HL-60/S4 (cell line): ENCODE results near the gene ADGRB2.
"Not testable (repeated sequence)": the region's sequence is repeated elsewhere in the genome, so short reads cannot be mapped to it uniquely, and the experiment has no call there.

Source experiments
- in situ Hi-C: fragments of 300-500 bp; cut with MboI; formaldehyde crosslinking; loops from 2 replicates; pipeline ENCODE4 v1.14.3; 2022; ENCODE audit warnings: low sequenced_read_pairs

The ADGRB2 gene

DNA sequence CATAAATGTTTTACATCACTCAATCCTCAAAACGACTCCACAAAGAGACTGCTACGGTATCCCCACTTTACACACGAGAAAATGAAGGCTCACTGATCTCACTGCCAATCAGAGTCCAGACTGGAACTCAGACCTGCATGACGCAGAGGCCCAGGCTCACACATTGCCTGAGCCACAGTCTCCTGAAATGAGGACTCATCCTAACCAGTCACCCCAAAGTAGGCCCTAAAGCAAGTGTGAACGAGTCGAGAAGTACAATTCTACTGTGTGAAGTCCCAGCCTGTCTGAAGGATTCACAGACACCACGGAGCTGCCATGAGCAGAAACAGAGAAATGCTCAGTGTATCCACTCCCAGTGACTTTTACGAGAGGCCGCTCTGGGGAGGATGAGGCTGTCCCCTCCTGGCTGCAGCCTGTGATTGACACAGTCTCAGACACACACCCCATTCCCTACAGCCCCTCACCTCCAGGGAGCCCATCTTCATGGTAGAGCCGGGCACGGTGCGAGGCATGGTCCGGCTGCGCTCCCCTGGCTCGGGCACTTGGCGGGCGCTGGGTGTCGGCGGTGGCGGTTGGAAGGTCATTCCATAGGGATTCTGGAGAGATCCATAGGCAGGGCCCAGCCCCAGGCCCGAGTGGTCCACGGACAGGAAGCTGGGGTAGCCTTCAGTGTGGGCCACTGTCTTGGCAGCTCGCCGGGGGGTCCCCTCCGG, 33.6 kb downstream of the ADGRB2 start:
- in situ Hi-C loops = no loop called here

DNA sequence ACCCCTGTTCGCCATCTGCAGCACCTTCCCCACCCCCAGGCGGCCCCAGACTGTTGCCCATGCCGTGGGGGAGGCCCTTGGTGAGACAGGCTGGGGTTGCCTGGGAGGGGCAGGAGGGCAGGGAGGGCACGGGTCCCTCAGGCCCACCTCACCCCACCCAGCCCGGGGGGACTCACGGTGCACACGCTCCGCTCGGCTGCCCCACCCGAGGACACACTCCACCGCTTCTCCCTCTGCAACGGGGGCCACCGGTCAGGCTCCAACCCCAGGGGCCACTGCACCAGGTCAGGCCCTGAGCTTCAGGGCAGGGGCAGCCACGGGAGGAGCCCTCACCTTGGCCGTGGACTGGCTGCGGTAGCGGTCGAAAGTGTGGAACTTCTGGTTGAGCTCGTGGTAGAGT, 36.3 kb downstream of the ADGRB2 start:
- in situ Hi-C loops = no loop called here

GRCh38 chr1:31727195-31727594, 36.9 kb downstream of the ADGRB2 start:
- in situ Hi-C loops = no loop called here

DNA sequence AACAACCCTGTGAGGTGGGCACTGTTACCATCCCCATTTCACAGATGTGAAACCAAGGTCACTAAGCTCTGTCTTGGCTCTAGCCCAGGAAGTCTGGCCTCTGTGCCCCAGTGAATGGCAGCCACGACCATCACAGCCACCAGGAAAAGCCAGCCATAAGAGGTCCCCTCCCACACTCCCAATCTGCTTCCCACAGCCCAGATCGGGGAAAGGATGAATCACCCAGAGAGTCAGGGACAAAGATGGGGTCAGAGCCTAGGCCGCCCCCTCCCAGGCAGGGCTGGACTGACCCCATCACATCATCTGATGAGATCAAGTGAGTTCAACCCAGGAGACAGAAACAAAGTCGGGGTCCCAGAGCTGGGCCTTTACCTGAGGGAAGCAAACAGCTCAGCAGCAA, 37.4 kb downstream of the ADGRB2 start:
- in situ Hi-C loops = no loop called here

GRCh38 chr1:31725777-31726535, 38.2 kb downstream of the ADGRB2 start:
- in situ Hi-C loops = no loop called here

GRCh38 chr1:31725134-31725533, 39.0 kb downstream of the ADGRB2 start:
- in situ Hi-C loops = no loop called here

- in situ Hi-C loops = no loop called here
These were observed 40.2 kb downstream of the ADGRB2 start for GRCh38 chr1:31723828-31724359.

GRCh38 chr1:31718327-31718897, 45.7 kb downstream of the ADGRB2 start:
- in situ Hi-C loops = no loop called here

DNA sequence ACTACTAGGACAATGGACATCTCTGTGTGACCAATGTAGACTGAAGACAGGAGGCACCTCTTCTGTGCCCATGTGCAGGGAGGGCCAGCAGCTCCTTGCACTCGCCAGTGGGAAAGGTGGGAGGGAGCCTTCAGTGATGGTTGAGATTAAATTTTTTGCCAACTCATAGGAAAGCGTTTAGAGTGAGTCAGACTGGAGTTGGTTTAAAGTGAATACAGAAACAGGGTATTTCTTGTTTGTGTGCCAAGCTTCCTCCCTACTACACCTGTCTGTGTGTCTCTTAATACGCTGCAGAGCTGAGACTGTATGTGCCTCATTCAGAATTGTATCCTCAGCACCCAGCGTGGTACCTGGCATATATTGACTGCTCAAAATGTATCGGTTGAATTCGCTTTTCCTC, 46.8 kb downstream of the ADGRB2 start:
- in situ Hi-C loops = no loop called here

DNA sequence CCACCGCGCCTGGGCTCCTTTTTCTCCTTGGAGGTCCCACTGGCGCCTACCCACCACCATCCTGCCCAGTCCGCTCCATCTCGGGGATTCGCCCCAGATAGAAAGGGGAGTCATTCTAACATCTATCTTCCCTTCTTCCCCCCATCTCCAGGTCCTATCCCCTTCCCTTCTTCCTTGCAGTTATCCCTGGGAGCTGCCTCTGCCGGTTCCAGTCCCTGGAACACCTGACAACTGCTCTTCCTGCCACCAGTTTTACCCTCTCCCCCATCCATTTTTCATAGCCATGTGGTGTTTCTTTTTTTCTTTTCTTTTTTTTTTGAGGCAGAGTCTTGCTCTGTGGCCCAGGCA, 48.3 kb downstream of the ADGRB2 start:
- in situ Hi-C loops = no loop called here

- in situ Hi-C loops = no loop called here
These were observed 48.9 kb downstream of the ADGRB2 start for GRCh38 chr1:31715087-31715872.

DNA sequence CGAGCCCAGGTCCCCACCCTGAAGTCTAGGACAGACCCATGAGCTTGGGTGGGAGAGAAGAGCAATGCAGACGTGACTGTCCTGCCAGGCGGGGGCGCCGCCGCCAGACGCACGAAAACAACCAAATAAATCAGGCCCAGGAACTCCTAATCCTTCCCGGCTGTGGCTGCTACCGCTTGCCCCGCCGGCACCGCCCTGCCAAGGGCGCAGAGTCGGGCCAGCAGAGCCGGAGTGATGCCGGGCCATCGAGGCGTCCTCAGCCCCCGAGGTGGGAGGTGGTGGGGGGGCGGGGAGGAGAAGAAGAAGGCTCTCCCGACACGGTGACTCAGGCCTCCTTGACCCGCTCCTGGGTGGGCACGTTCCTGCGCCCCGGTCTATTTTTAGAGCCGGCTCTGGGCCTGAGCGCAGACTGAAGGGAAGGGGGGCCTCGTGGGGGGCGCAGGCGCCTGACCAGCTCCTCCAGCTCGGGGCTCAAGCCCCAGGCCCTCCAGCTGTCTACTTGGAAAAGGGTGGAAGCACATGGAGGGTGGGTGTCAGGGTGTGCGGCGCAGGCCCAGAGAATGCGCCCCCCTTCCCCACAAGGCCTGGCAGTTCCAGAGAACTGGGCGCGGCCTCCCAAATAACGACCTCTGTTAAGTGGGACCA, 49.6 kb downstream of the ADGRB2 start:
- in situ Hi-C loops = no loop called here

GRCh38 chr1:31712630-31713029, 51.5 kb downstream of the ADGRB2 start:
- in situ Hi-C loops = no loop called here

DNA sequence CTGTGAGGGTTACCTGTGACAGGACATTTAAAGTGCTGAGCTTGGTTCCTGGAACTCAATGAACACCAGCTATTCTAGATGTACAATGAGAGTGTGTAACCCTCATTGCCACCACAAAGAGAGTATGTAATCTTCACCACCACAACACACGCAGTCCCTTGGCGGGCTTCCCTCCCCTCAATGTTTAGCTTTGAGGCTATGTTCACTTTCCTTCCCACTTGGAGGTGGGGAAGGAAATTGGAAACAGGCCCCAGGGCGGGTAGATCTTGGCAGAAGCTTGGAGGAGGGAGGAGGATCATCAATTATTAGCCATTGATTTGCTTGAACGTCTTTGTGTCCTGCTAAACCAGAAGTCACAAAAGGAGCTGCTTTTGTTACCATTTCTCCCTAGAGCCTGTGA, 52.1 kb downstream of the ADGRB2 start:
- in situ Hi-C loops = no loop called here

DNA sequence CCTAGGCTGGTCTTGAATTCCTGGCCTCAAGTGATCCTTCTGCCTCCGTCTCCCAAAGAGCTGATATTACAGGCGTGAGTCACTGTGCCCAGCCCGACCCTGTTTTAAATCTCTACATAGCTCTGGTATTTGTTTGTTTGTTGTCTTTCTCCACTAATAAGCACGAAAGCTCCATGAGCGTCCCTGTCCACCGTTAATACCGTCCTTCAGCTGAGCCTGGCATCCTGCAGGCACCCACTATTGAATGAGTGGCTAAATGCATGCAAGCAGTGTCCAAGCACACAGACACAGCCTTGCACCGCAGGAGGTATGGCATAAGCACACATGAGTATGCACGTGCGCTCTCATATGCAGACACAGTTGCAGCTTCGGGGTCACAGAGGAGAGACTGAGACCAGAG, 55.8 kb downstream of the ADGRB2 start:
- in situ Hi-C loops = no loop called here

DNA sequence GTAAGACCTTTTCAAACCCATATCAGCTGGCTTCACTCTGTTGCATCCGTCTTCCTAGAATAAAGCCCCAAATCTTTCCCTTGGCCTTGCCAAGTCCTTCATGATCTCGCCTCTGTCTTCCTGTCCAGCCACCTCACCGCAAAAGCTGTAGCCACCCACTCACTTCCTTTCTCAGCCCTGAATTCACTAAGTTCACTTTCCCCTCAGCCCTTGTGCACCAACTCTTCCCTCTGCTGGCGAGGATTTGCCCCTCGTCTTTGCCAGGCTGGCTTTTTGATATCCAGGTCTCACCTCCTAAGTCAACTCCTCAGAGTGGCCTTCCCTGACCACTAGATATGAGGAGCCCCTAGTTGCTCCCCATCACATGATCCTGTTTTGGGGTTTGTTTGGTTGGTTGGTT, 56.4 kb downstream of the ADGRB2 start:
- in situ Hi-C loops = no loop called here

- in situ Hi-C loops = not testable (repeated sequence)
These were observed 57.0 kb downstream of the ADGRB2 start for GRCh38 chr1:31707059-31707600.

GRCh38 chr1:31706384-31707058, 57.6 kb downstream of the ADGRB2 start:
- in situ Hi-C loops = no loop called here

- in situ Hi-C loops = no loop called here
These were observed 58.9 kb downstream of the ADGRB2 start for GRCh38 chr1:31705080-31705866.
